IMR-90 (cell line): ENCODE data around the gene URB1.

Experiments
- POLR2A ChIP-seq: IDR thresholded peaks from 2 replicates; pipeline ENCODE4 v1.6.1; 2012; ENCODE audit warnings: mild to moderate bottlenecking, low read depth, low read length
- TF ChIP-seq, protein P1 (sequence below): conservative IDR thresholded peaks from 2 replicates; pipeline ENCODE4 v1.5.1; 2012; ENCODE audit warnings: mild to moderate bottlenecking, low read depth, low read length, improper control_type of control experiment

DNA sequence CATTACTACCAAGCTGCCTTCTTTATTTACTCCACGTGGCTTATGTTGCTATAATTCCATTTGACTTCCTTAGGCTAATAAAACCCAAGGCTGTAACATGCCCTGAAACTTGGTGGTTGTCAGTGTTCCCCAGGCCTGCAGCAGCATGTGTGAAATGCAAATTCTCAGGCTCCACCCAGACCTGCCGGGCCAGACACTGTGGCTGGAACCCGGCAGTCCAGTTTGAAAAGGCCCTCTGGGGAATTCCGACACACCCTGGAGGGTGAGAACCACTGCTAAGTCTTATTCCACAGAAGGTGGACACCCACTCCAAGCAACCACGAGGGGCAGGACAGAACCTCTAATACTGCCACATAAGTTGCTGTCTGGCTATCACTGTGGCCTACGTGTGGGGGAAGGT, 41.4 kb downstream of the URB1 start:
- no peak for TF ChIP-seq POLR2A
- TF ChIP-seq, protein P1, sequence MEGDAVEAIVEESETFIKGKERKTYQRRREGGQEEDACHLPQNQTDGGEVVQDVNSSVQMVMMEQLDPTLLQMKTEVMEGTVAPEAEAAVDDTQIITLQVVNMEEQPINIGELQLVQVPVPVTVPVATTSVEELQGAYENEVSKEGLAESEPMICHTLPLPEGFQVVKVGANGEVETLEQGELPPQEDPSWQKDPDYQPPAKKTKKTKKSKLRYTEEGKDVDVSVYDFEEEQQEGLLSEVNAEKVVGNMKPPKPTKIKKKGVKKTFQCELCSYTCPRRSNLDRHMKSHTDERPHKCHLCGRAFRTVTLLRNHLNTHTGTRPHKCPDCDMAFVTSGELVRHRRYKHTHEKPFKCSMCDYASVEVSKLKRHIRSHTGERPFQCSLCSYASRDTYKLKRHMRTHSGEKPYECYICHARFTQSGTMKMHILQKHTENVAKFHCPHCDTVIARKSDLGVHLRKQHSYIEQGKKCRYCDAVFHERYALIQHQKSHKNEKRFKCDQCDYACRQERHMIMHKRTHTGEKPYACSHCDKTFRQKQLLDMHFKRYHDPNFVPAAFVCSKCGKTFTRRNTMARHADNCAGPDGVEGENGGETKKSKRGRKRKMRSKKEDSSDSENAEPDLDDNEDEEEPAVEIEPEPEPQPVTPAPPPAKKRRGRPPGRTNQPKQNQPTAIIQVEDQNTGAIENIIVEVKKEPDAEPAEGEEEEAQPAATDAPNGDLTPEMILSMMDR, result no peak
